Umbilical cord (tissue), 2 donors: ENCODE results near the gene NTM. TPM values are rescaled to one million over a fixed set of nuclear protein-coding genes. Genes with fewer than 3 reads are reported as not detected.
"Not testable (repeated sequence)": the region's sequence is repeated elsewhere in the genome, so short reads cannot be mapped to it uniquely, and the experiment has no call there.

ENCODE experiments used
- DNase-seq: peaks from one replicate; pipeline ENCODE4 v3.0.0-alpha.2; 2015; ENCODE audit warnings: low spot score
- total RNA-seq: library from RNA; depleted of rRNA; stranded (reverse); fragments of >200 nt; gene quantifications from one replicate; pipeline ENCODE4 v1.2.3, GENCODE V29; 2014; ENCODE audit warnings: low replicate concordance; ENCODE audit not compliant: insufficient read depth

NTM gene
- total RNA-seq, 1 donor from 2014 or later, result 8.9 TPM

- DNase-seq, result peak; percentile 35
These were observed 977.0 kb downstream of the NTM start for GRCh38 chr11:132347156-132348090.

DNA sequence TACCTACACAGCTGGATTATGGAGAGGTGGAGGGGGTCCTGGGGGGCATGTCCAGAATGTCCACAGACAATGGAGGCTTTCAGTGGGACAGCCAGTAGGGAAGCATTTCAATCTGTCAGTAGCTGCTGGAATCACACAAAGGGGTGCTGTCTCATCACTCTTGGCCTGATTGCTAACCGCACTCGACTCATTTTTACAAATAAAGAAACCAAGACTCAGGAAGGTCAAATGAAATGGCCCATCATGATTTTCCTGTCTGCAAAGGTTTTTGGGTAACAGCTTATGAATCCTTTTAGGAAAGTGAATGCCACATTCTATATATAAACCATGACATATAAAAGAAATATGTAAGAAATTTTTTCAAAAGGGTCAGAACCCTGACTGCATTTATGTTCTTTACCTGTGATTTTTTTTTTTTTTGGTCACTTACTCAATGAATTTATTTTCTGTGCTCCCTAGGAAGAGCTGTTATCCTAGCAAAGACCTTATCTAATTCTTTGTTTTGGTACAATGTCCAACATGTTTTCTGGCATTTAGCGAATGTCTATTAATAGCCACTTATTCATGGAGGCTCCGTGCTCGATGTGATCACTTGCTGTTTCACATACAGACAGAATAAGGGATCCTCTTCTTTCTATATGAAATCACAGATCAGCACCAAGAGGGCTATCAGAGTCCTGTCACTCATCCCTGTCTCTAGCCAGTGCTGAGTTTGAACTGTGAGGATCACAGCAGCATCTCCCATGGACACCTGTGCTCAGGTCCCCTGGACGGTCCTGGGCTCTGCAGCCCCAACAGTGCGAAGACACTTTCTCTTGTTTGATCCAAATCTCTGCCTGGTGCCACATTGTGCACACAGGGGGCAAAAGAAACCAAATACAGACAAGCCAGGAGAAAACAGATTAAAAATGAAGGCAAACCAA, 979.7 kb downstream of the NTM start:
- DNase-seq, result no peak

DNA sequence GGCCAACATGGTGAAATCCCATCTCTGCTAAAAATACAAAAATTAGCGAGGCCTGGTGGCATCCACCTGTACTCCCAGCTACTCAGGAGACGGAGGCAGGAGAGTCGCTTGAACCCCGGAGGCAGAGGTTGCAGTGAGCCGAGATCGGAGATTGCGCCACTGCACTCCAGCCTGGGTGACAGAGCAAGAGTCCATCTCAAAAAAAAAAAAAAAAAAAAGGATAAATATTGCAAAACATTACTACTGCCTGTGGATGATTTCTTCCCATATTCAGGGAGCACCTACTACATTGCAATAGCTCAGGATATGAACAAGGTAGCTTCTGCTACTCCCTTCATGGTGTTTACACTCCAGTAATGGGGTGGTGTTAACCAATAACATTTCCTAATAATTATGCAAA, 980.6 kb downstream of the NTM start:
- DNase-seq, result no peak

DNA sequence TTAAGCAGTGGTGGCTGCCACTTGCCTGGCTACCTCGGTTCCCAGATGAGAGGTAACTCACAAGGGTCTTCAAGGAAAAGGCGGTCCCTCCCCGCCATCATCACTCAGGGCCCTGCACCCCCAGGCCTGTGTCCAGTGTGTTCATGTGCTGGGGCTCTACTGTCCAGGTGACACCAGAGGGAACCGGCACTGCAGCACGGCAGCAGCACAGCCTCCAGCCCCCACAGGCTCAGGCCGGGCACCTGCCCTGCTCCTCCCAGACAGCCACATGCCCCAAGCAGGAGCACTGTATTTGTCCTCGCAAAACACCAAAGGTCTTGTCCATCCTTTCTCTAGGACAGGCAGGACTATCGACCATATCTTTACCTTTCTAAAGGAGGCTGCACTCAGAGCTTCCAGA, 982.1 kb downstream of the NTM start:
- DNase-seq, result no peak

- no peak for DNase-seq
These were observed 982.8 kb downstream of the NTM start for GRCh38 chr11:132353255-132353654.

DNA sequence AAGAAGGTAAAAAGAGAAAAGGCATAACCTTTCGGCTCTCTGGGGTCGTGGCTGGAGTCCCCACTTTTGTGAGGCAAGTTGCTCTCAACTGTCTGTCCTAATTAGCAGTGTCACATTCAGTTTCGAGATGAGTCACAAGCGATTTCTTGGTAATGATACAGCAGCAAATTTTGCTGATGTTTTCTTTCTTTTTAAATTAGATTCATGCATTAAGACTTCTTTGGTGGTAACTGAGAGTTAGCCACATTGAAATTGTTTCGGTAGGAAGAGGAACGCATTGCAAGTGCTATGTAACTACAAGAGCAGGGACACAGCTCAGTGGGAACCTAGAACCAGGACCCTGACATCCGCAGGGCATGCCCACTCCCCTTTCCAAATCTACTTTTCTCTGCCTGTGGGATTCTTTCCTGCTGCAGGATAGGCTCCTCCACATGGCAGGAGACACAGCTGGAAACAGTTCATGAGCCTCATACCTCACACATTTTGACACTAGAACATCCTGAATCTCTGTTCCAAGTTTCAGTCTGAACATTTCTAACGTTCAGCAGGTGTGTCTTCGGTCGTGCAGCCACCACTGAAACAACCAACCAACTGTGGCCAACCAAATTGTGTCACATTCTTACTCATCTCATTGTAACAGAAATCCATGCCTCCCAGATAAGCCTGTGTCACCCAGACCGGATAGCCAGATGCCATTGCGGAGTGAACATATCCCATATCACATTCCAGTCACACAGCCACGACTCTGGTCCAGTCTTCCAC, 987.6 kb downstream of the NTM start:
- DNase-seq, result no peak

- no peak for DNase-seq
These were observed 988.1 kb downstream of the NTM start for GRCh38 chr11:132358573-132358953.

GRCh38 chr11:132361011-132361550, 990.7 kb downstream of the NTM start:
- no peak for DNase-seq

- DNase-seq, result no peak
These were observed 995.2 kb downstream of the NTM start for GRCh38 chr11:132365650-132366049.

- DNase-seq, result no peak
These were observed 996.9 kb downstream of the NTM start for GRCh38 chr11:132367293-132367692.

GRCh38 chr11:132370114-132370513, 999.7 kb downstream of the NTM start:
- DNase-seq, result not testable (repeated sequence)

DNA sequence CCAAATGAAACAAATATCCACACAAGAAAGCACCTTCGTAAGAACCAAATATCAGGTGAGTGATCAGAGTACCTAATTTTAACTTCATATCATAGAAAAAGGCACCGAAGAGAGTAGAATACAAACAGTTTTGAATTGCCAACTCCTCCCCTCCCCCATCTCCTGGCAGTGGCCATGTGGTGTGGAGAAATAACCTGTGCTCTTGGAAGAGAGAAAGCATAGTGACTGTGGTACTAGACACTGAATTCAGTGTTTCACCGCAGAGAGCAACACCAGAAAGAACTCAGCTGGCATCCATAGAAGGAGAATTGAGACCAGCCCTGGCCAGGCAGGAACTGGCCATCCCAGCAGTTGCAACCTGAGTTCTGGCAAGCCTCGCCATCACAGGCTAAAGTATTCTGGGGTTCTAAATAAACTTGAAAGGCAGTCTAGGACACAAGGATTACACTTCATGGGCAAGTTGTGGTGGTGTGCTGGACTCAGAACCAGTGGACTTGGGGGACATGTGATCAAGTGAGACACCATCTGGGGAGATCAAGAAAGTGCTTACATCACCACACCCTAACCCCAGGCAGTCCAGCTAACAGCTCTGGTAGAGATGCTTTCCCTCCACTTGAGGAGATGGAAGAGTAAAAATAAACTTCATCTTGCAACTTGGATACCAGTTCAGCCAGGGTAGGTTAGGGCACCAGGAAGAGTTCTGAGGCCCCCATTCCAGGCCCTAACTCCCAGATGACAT, 1003.2 kb downstream of the NTM start:
- DNase-seq, result no peak

- DNase-seq, result no peak
These were observed 1009.1 kb downstream of the NTM start for GRCh38 chr11:132379540-132379939.
